ENCODE measurements around the gene B3GAT2.

The B3GAT2 gene, protein sequence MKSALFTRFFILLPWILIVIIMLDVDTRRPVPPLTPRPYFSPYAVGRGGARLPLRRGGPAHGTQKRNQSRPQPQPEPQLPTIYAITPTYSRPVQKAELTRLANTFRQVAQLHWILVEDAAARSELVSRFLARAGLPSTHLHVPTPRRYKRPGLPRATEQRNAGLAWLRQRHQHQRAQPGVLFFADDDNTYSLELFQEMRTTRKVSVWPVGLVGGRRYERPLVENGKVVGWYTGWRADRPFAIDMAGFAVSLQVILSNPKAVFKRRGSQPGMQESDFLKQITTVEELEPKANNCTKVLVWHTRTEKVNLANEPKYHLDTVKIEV

GRCh38 chr6:70956451-70957283, at the start of gene B3GAT2:
TSS of gene B3GAT2 (minus strand) at chr6:70957060. CDS start at chr6:70956429, 631 bp downstream.
- TF ChIP-seq POLR2A (IDR thresholded peaks at IDR 0.05; ENCODE audit: extremely low read depth, insufficient read length) (no peak), MYC (IDR thresholded peaks at IDR 0.05; ENCODE audit: low read depth, low read length) (no peak), MAX (IDR thresholded peaks at IDR 0.05; ENCODE audit: low read depth, low read length) (no peak), CTCF (IDR thresholded peaks at IDR 0.05; ENCODE audit: low read depth, low read length) (no peak)
- no peak within 1 kb of the TSS for H3K4me3 ChIP-seq (ENCODE audit: low read depth, low read length)
- DNase-seq (ENCODE audit: low read depth) = no peak

DNA sequence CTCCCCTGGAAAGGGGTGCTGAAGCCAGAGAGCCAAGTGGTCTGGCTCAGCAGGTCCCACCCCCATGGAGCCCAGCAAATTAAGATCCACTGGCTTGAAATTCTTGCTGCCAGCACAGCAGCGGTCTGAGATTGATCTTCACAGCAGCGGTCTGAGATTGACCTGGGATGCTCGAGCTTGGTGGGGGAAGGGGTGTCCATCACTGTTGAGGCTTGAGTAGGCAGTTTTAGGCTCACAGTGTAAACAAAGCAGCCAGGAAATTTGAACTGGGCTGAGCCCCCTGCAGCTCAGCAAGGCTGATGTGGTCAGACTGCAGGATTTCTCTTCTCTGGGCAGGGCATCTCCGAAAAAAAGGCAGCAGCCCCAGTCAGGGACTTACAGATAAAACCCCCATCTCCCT, 41.3 kb upstream of the B3GAT2 start:
- TF ChIP-seq MYC (IDR thresholded peaks at IDR 0.05; ENCODE audit: low read depth, low read length) = no peak
- TF ChIP-seq CTCF (IDR thresholded peaks at IDR 0.05; ENCODE audit: low read depth, low read length) = no peak
- TF ChIP-seq POLR2A (IDR thresholded peaks at IDR 0.05; ENCODE audit: extremely low read depth, insufficient read length) = no peak
- no peak for TF ChIP-seq MAX (IDR thresholded peaks at IDR 0.05; ENCODE audit: low read depth, low read length)
- no peak overlapping the region for H3K4me3 ChIP-seq (ENCODE audit: low read depth, low read length)
- no peak for DNase-seq (ENCODE audit: low read depth)

DNA sequence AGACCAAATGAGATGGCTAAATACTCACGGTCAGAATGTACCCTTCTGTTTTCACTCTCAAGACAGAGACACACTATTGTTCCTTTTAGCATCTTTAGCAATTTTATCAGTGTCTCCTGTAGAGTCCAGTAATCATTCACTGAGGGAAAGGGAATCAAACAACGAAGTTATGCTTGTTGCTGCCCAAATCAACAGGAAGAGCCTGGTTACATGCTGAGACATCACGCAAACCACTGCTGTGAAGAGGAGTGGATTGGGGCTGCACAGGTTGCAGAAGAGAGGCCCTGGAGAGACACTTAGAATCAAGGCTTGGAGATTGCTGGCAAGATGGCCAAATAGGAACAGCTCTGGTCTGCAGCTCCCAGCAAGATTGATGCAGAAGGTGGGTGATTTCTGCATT, 40.5 kb upstream of the B3GAT2 start:
- H3K4me3 ChIP-seq (ENCODE audit: low read depth, low read length) = no peak overlapping the region
- no peak for DNase-seq (ENCODE audit: low read depth)
- no peak for TF ChIP-seq CTCF (IDR thresholded peaks at IDR 0.05; ENCODE audit: low read depth, low read length)
- no peak for TF ChIP-seq POLR2A (IDR thresholded peaks at IDR 0.05; ENCODE audit: extremely low read depth, insufficient read length)
- no peak for TF ChIP-seq MAX (IDR thresholded peaks at IDR 0.05; ENCODE audit: low read depth, low read length)
- no peak for TF ChIP-seq MYC (IDR thresholded peaks at IDR 0.05; ENCODE audit: low read depth, low read length)

DNA sequence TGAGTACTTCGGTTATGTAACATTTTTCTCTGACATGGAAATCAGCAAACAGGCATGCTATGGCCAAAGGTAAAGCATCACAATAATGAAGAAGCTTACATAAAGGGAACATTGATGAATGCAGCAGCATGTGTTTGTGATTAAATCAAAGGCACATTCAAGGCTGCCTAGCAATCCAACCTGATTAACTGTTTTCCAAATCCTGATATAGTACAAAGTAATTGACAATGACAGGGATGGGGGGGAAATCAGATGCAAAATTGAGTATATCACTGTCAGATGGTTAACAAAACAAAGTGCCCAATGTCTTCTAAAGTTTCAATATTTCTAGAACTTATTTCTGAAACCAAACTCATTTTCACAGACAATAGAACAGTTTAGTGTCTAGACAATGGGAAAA, 39.2 kb upstream of the B3GAT2 start:
- no peak for DNase-seq (ENCODE audit: low read depth)
- no peak overlapping the region for H3K4me3 ChIP-seq (ENCODE audit: low read depth, low read length)
- TF ChIP-seq POLR2A (IDR thresholded peaks at IDR 0.05; ENCODE audit: extremely low read depth, insufficient read length) (no peak), MYC (IDR thresholded peaks at IDR 0.05; ENCODE audit: low read depth, low read length) (no peak), MAX (IDR thresholded peaks at IDR 0.05; ENCODE audit: low read depth, low read length) (no peak), CTCF (IDR thresholded peaks at IDR 0.05; ENCODE audit: low read depth, low read length) (no peak)

GRCh38 chr6:70995411-70995810, 38.6 kb upstream of the B3GAT2 start:
- DNase-seq (ENCODE audit: low read depth) = no peak
- no peak overlapping the region for H3K4me3 ChIP-seq (ENCODE audit: low read depth, low read length)
- TF ChIP-seq MYC (IDR thresholded peaks at IDR 0.05; ENCODE audit: low read depth, low read length) (no peak), POLR2A (IDR thresholded peaks at IDR 0.05; ENCODE audit: extremely low read depth, insufficient read length) (no peak), CTCF (IDR thresholded peaks at IDR 0.05; ENCODE audit: low read depth, low read length) (no peak), MAX (IDR thresholded peaks at IDR 0.05; ENCODE audit: low read depth, low read length) (no peak)
